Liver (tissue), 9 donors: Measurements from ENCODE around the gene ILDR2. TPM values are rescaled to one million over a fixed set of nuclear protein-coding genes. Genes with fewer than 3 reads are reported as not detected.

Source experiments
- DNase-seq: peaks from one replicate; pipeline ENCODE4 v3.0.0-alpha.2; 2017; ENCODE audit warnings: low spot score
- H3K27ac ChIP-seq, 2 donors: one replicate each; pipeline ENCODE4 v1.7.0; 2013; ENCODE audit warnings: inconsistent platforms in 2 of 2, low read length in 2 of 2, control low read depth in 1 of 2, low read depth in 1 of 2, mild to moderate bottlenecking in 1 of 2
- H3K27me3 ChIP-seq, 4 donors: one replicate each; pipeline versions ENCODE4 v1.6.1 to v1.7.0; 2013; ENCODE audit warnings: low read length in 3 of 4, inconsistent platforms in 1 of 4, mild to moderate bottlenecking in 1 of 4, moderate library complexity in 1 of 4; ENCODE audit not compliant: control insufficient read depth in 4 of 4, insufficient read depth in 4 of 4
- H3K36me3 ChIP-seq, 4 donors: one replicate each; pipeline versions ENCODE4 v1.6.1 to v1.7.0; 2013; ENCODE audit warnings: low read length in 3 of 4, mild to moderate bottlenecking in 3 of 4, low read depth in 1 of 4, moderate library complexity in 1 of 4; ENCODE audit not compliant: control insufficient read depth in 4 of 4, insufficient read depth in 3 of 4
- H3K4me1 ChIP-seq, 4 donors: one replicate each; pipeline versions ENCODE4 v1.6.1 to v1.7.0; 2013; ENCODE audit warnings: low read length in 3 of 4, mild to moderate bottlenecking in 3 of 4, moderate library complexity in 1 of 4; ENCODE audit not compliant: control insufficient read depth in 4 of 4, insufficient read depth in 4 of 4
- H3K4me3 ChIP-seq, 3 donors: one replicate each; pipeline versions ENCODE4 v1.6.1 to v1.7.0; 2013; ENCODE audit warnings: low read length in 3 of 3, control low read depth in 1 of 3, low read depth in 1 of 3, mild to moderate bottlenecking in 1 of 3
- H3K9ac ChIP-seq, 2 donors: one replicate each; pipeline ENCODE4 v1.7.0; 2013; ENCODE audit warnings: low read length in 2 of 2, mild to moderate bottlenecking in 2 of 2, moderate library complexity in 2 of 2, control low read depth in 1 of 2, low read depth in 1 of 2
- H3K9me3 ChIP-seq, 4 donors: one replicate each; pipeline versions ENCODE4 v1.6.1 to v1.7.0; 2013; ENCODE audit warnings: low read length in 3 of 4; ENCODE audit not compliant: control insufficient read depth in 4 of 4
- FOXA1 ChIP-seq: IDR thresholded peaks from 2 replicates; pipeline ENCODE4 v1.6.1; 2016; ENCODE audit warnings: antibody characterized with exemption
- FOXA2 ChIP-seq: IDR thresholded peaks from 2 replicates; pipeline ENCODE4 v1.6.1; 2016; ENCODE audit warnings: antibody characterized with exemption
- GABPA ChIP-seq, 2 donors: IDR thresholded peaks in 1 of 2; conservative IDR thresholded peaks in 1 of 2; 2 replicates each; pipeline ENCODE4 v1.6.1; 2016; ENCODE audit warnings: antibody characterized with exemption in 2 of 2, mild to moderate bottlenecking in 1 of 2, moderate library complexity in 1 of 2
- HNF4A ChIP-seq, 2 donors: conservative IDR thresholded peaks; 2 replicates each; pipeline ENCODE4 v1.6.1; 2016; ENCODE audit warnings: antibody characterized with exemption in 2 of 2, mild to moderate bottlenecking in 2 of 2
- HNF4G ChIP-seq: IDR thresholded peaks from 2 replicates; pipeline ENCODE4 v1.6.1; 2016; ENCODE audit warnings: antibody characterized with exemption
- JUND ChIP-seq, 2 donors: IDR thresholded peaks; 2 replicates each; pipeline ENCODE4 v1.6.1; 2016; ENCODE audit warnings: antibody characterized with exemption in 2 of 2
- NR2F2 ChIP-seq: IDR thresholded peaks from 2 replicates; pipeline ENCODE4 v1.6.1; 2016; ENCODE audit warnings: antibody characterized with exemption
- RAD21 ChIP-seq, 2 donors: IDR thresholded peaks; 2 replicates each; pipeline ENCODE4 v1.6.1; 2016; ENCODE audit warnings: antibody characterized with exemption in 2 of 2, mild to moderate bottlenecking in 2 of 2
- RXRA ChIP-seq, 2 donors: IDR thresholded peaks; 2 replicates each; pipeline ENCODE4 v1.6.1; 2017 to 2018; ENCODE audit warnings: antibody characterized with exemption in 2 of 2, mild to moderate bottlenecking in 1 of 2
- SP1 ChIP-seq: IDR thresholded peaks from 2 replicates; pipeline ENCODE4 v1.6.1; 2018; ENCODE audit warnings: antibody characterized with exemption, mild to moderate bottlenecking
- TAF1 ChIP-seq: conservative IDR thresholded peaks from 2 replicates; pipeline ENCODE4 v1.6.1; 2016; ENCODE audit warnings: antibody characterized with exemption, mild to moderate bottlenecking
- YY1 ChIP-seq: IDR thresholded peaks from 2 replicates; pipeline ENCODE4 v1.6.1; 2016; ENCODE audit warnings: antibody characterized with exemption, mild to moderate bottlenecking
- WGBS: extraction: QIAGEN DNeasy Blood & Tissue Kit; methylation state at CpG from one replicate; pipeline ENCODE4 v1.1.7; 2013; 5-methylcytosine and 5-hydroxymethylcytosine counted together
- polyA plus RNA-seq, 2 donors: library from polyadenylated mRNA; stranded (reverse) in 1 of 2; unstranded in 1 of 2; fragments of 200-250 nt in 1 of 2; fragments of >200 nt in 1 of 2; fragmentation: Nextera tagmentation in 1 of 2; extraction: Ambion mirVana in 1 of 2; gene quantifications; one replicate each; pipeline versions ENCODE4 v1.2.1 to v1.2.3, GENCODE V29; 2013 to 2015
- total RNA-seq, 2 donors: library from RNA; depleted of rRNA; stranded (reverse); fragments of >200 nt; gene quantifications; one replicate each; pipeline ENCODE4 v1.2.3, GENCODE V29; 2014
- TF ChIP-seq, protein P1 (sequence below): fragments of 150-350 bp; IDR thresholded peaks from 2 replicates; pipeline ENCODE4 v1.5.1; 2017; ENCODE audit warnings: improper control_type of control experiment, low read depth, low read length; ENCODE audit not compliant: missing input control
- TF ChIP-seq, protein P2 (sequence below): IDR thresholded peaks from 2 replicates; pipeline ENCODE4 v1.6.1; 2016; ENCODE audit warnings: antibody characterized with exemption
- TF ChIP-seq, protein P3 (sequence below): IDR thresholded peaks from 2 replicates; pipeline ENCODE4 v1.6.1; 2016; ENCODE audit warnings: antibody characterized with exemption
- TF ChIP-seq, protein P4 (sequence below): IDR thresholded peaks from 2 replicates; pipeline ENCODE4 v1.6.1; 2016; ENCODE audit warnings: antibody characterized with exemption
- TF ChIP-seq, protein P5 (sequence below): IDR thresholded peaks from 2 replicates; pipeline ENCODE4 v1.6.1; 2016; ENCODE audit warnings: antibody characterized with exemption, mild to moderate bottlenecking
- donor health status: healthy.
- donor health status: healthy.
- donor health status: healthy.
- donor health status: healthy.
- donor health status: healthy.

Gene ILDR2
- total and polyA plus RNA-seq, 4 donors: 0.09 to 7.4 (median 0.44) TPM

DNA sequence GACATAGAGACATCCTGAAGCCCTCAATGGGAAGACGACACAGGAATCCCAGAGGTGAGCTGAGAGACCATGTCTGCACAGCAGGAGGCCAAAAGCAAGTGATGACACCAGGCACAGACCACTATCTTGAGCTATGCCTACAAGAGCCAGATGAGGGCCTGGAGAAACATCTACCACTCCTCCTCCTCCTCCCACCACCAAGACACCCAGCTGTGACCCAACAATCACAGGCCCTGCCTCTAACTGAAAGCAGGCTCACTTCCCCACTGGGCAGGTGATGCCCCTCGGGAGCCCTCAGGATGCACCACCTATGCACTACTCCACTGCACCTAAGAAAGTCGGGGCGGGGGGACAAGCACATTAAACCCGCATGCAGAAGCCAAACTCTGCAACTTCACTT is 115.7 kb downstream of the ILDR2 start:
- H3K9ac ChIP-seq: no peak overlapping the region
- H3K4me3 ChIP-seq: no peak overlapping the region
- H3K36me3 ChIP-seq: peaks cover 15 to 78% (median 53%) of the 10 kb centered on the region in 4 donors
- DNase-seq: no peak
- TF ChIP-seq, protein P1, sequence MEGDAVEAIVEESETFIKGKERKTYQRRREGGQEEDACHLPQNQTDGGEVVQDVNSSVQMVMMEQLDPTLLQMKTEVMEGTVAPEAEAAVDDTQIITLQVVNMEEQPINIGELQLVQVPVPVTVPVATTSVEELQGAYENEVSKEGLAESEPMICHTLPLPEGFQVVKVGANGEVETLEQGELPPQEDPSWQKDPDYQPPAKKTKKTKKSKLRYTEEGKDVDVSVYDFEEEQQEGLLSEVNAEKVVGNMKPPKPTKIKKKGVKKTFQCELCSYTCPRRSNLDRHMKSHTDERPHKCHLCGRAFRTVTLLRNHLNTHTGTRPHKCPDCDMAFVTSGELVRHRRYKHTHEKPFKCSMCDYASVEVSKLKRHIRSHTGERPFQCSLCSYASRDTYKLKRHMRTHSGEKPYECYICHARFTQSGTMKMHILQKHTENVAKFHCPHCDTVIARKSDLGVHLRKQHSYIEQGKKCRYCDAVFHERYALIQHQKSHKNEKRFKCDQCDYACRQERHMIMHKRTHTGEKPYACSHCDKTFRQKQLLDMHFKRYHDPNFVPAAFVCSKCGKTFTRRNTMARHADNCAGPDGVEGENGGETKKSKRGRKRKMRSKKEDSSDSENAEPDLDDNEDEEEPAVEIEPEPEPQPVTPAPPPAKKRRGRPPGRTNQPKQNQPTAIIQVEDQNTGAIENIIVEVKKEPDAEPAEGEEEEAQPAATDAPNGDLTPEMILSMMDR: no peak
- TF ChIP-seq RAD21 (IDR thresholded peaks at IDR 0.05): no peak
- TF ChIP-seq HNF4G: no peak
- no peak for TF ChIP-seq TAF1
- TF ChIP-seq FOXA1: no peak
- TF ChIP-seq, protein P2, sequence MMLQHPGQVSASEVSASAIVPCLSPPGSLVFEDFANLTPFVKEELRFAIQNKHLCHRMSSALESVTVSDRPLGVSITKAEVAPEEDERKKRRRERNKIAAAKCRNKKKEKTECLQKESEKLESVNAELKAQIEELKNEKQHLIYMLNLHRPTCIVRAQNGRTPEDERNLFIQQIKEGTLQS: no peak
- no peak for TF ChIP-seq JUND (IDR thresholded peaks at IDR 0.05)
- TF ChIP-seq NR2F2: no peak
- TF ChIP-seq, protein P3, sequence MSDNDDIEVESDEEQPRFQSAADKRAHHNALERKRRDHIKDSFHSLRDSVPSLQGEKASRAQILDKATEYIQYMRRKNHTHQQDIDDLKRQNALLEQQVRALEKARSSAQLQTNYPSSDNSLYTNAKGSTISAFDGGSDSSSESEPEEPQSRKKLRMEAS: no peak
- no peak for TF ChIP-seq SP1
- TF ChIP-seq GABPA (IDR thresholded peaks at IDR 0.05 in 1 of 2, conservative IDR thresholded peaks at IDR 0.05 in 1 of 2): no peak
- TF ChIP-seq FOXA2: no peak
- TF ChIP-seq, protein P4, sequence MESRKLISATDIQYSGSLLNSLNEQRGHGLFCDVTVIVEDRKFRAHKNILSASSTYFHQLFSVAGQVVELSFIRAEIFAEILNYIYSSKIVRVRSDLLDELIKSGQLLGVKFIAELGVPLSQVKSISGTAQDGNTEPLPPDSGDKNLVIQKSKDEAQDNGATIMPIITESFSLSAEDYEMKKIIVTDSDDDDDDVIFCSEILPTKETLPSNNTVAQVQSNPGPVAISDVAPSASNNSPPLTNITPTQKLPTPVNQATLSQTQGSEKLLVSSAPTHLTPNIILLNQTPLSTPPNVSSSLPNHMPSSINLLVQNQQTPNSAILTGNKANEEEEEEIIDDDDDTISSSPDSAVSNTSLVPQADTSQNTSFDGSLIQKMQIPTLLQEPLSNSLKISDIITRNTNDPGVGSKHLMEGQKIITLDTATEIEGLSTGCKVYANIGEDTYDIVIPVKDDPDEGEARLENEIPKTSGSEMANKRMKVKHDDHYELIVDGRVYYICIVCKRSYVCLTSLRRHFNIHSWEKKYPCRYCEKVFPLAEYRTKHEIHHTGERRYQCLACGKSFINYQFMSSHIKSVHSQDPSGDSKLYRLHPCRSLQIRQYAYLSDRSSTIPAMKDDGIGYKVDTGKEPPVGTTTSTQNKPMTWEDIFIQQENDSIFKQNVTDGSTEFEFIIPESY: no peak
- TF ChIP-seq, protein P5, sequence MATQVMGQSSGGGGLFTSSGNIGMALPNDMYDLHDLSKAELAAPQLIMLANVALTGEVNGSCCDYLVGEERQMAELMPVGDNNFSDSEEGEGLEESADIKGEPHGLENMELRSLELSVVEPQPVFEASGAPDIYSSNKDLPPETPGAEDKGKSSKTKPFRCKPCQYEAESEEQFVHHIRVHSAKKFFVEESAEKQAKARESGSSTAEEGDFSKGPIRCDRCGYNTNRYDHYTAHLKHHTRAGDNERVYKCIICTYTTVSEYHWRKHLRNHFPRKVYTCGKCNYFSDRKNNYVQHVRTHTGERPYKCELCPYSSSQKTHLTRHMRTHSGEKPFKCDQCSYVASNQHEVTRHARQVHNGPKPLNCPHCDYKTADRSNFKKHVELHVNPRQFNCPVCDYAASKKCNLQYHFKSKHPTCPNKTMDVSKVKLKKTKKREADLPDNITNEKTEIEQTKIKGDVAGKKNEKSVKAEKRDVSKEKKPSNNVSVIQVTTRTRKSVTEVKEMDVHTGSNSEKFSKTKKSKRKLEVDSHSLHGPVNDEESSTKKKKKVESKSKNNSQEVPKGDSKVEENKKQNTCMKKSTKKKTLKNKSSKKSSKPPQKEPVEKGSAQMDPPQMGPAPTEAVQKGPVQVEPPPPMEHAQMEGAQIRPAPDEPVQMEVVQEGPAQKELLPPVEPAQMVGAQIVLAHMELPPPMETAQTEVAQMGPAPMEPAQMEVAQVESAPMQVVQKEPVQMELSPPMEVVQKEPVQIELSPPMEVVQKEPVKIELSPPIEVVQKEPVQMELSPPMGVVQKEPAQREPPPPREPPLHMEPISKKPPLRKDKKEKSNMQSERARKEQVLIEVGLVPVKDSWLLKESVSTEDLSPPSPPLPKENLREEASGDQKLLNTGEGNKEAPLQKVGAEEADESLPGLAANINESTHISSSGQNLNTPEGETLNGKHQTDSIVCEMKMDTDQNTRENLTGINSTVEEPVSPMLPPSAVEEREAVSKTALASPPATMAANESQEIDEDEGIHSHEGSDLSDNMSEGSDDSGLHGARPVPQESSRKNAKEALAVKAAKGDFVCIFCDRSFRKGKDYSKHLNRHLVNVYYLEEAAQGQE: no peak
- H3K4me1 ChIP-seq: peaks cover 0 to 10% (median 0%) of the 10 kb centered on the region in 4 donors
- WGBS: 92% methylated on average over 5 of the region's 5 CpGs
- no peaks in the 10 kb centered on the region for H3K9me3 ChIP-seq
- no peak overlapping the region for H3K27ac ChIP-seq
- no peaks in the 10 kb centered on the region for H3K27me3 ChIP-seq

DNA sequence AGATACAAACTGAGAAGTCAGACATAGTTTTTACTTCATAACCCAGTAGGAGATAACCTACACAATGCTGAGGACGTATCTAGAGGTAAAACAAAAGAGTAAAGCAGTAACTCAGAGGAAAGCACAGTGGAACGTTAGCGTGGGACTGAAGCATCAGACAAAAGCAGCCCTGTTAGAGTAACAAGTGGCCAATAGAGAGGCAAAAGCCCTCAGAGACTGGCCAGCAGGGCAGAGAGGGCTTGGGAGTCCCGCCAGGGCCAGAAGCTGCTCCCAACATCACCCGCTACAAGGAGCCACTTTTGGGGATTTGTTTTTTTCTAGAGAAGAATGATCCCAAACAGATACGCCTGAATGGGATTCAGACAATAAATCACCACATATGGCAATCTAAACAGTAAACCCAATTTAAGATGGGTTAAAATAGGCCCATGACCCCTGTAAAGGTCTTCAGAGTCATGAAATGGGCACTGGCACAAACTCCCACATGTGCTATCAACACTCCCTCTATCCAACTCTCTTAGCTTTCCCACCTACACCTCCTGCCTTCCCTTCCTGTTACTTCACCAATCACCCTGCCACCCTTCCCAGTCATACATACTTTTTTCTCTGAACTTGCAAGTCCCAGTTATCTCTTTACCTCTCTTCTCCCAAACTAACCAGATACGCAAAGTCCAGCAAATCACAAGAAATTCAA is 116.5 kb downstream of the ILDR2 start:
- Histone ChIP-seq H3K4me1 (peaks cover 0 to 10% (median 0%) of the 10 kb centered on the region in 4 donors), H3K27ac (no peak overlapping the region), H3K27me3 (no peaks in the 10 kb centered on the region), H3K4me3 (no peak overlapping the region), H3K9ac (no peak overlapping the region), H3K36me3 (peaks cover 13 to 74% (median 57%) of the 10 kb centered on the region in 4 donors), H3K9me3 (no peaks in the 10 kb centered on the region)
- WGBS: 92% methylated on average over 7 of the region's 7 CpGs
- DNase-seq: no peak
- TF ChIP-seq FOXA2 (no peak), FOXA1 (no peak), RXRA (IDR thresholded peaks at IDR 0.05) (no peak), HNF4A (conservative IDR thresholded peaks at IDR 0.05) (no peak), SP1 (no peak), YY1 (no peak), GABPA (IDR thresholded peaks at IDR 0.05 in 1 of 2, conservative IDR thresholded peaks at IDR 0.05 in 1 of 2) (no peak), TAF1 (no peak)
- TF ChIP-seq, protein P2: no peak
- TF ChIP-seq, protein P4: no peak
- TF ChIP-seq, protein P5: no peak
